Measurements from ENCODE around the gene SPACA4. TPM values are rescaled to one million over a fixed set of nuclear protein-coding genes. Genes with fewer than 3 reads are reported as not detected.
A peak's percentile ranks its signal among the peaks of the same experiment; 100 is the strongest.

The SPACA4 gene
- total and polyA plus RNA-seq, 7 donors: 0.34 TPM; not detected in 6

GRCh38 chr19:48617146-48617937 is 10.8 kb downstream of the SPACA4 start:
- WGBS, 2 donors: 25 to 60% methylated on average over 18 of the region's 18 CpGs
- intact Hi-C loops (cut with DNase I): no loop called here
- peaks cover 0 to 47% (median 32%) of the 10 kb centered on the region in 4 donors for H3K4me1 ChIP-seq

GRCh38 chr19:48618278-48618915 is 11.9 kb downstream of the SPACA4 start:
- intact Hi-C loops (cut with DNase I): loop anchor here (1.0 kb wide), 1 partner anchor 29 kb away; no protein-coding TSS in a partner anchor
- H3K4me3 ChIP-seq: peak overlapping the region; percentile 56 to 73 (median 64)
- H3K9me3 ChIP-seq: no peaks in the 10 kb centered on the region
- WGBS, 2 donors: 1% methylated on average over 18 of the region's 18 CpGs
- no peak for TF ChIP-seq EP300 (IDR thresholded peaks at IDR 0.05)
- TF ChIP-seq CTCF (IDR thresholded peaks at IDR 0.05): no peak
- no peak for TF ChIP-seq POLR2AphosphoS5 (IDR thresholded peaks at IDR 0.05)
- no peak for TF ChIP-seq POLR2A (IDR thresholded peaks at IDR 0.05)
- H3K36me3 ChIP-seq: peaks cover 10 to 32% (median 25%) of the 10 kb centered on the region in 4 donors
- H3K27me3 ChIP-seq: no peaks in the 10 kb centered on the region
- peaks cover 0 to 56% (median 40%) of the 10 kb centered on the region in 4 donors for H3K4me1 ChIP-seq
- DNase-seq: no peak
- H3K27ac ChIP-seq: peak overlapping the region; percentile 91 to 95 (median 94)

More at GRCh38 chr19:48617146-48617937, 10.8 kb downstream of the SPACA4 start:
- TF ChIP-seq CTCF (IDR thresholded peaks at IDR 0.05) (no peak), POLR2A (IDR thresholded peaks at IDR 0.05) (no peak), POLR2AphosphoS5 (IDR thresholded peaks at IDR 0.05) (no peak), EP300 (IDR thresholded peaks at IDR 0.05) (no peak)
- no peak for DNase-seq
- Histone ChIP-seq H3K4me3 (peak overlapping the region in 3 of 4 donors; percentile 56 to 73 (median 70)), H3K27ac (peak overlapping the region in 3 of 4 donors; percentile 91 to 95 (median 94)), H3K27me3 (no peaks in the 10 kb centered on the region), H3K36me3 (peaks cover 10 to 32% (median 25%) of the 10 kb centered on the region in 4 donors), H3K9me3 (no peaks in the 10 kb centered on the region)

DNA sequence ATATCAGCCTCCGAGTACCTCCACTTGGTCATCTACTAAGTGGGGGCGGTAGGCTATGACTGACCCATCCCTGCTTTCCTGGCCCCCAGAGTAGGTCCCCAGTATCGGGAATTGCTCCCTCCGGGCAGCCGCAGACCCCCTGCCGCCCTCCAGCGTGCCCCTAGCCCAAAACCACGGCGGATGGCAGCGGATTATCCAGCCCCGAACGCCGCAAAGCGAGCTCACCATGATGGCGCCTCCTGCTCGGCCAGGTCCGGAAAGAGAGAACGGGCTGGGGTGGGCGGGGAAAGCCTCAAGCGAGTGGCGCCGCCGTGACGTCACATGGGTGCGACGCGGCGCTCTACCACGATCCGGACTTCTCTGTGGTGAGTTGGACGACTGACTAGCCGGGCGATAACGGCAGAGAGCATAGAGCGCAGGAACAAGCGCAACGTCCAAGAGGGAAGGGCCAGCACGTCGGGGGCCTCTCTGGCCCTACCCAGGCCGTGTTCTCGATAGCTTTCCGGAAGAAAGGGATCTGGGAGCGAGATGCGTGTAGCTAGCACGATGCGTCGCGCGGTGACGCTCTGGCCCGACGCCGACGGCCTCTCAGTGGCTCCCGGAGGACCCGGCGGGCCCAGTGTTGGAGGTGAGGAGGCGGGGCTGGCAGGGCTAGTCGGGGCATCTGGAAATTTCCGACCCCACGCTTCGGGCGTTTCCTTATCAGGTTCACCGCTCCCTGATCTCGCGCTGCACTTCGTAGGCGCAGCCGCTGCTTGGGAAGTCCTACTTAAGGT is 12.6 kb downstream of the SPACA4 start, which contains the start of the genes RPL18 and SPHK2:
TSS of gene RPL18 (minus strand) at position 263 of the 776 bp plus-strand sequence. CDS start at position 228, 35 bp downstream.
TSS of gene SPHK2 (plus strand) at position 591 of the 776 bp plus-strand sequence. CDS start 1,009 bp downstream, outside the sequence.
- peaks cover 0 to 61% (median 45%) of the 10 kb centered on the region in 4 donors for H3K4me1 ChIP-seq
- 0% methylated on average over 69 of the region's 69 CpGs for WGBS, 2 donors
- H3K27me3 ChIP-seq: no peaks in the 10 kb centered on the region
- H3K4me3 ChIP-seq: peak within 1 kb of the TSS; percentile 56 to 73 (median 64)
- peaks cover 10 to 32% (median 25%) of the 10 kb centered on the region in 4 donors for H3K36me3 ChIP-seq
- TF ChIP-seq POLR2AphosphoS5 (IDR thresholded peaks at IDR 0.05) (peak; percentile 95 to 99 (median 98)), CTCF (IDR thresholded peaks at IDR 0.05) (no peak), EP300 (IDR thresholded peaks at IDR 0.05) (peak in 1 of 4 donors; percentile 74), POLR2A (IDR thresholded peaks at IDR 0.05) (peak; percentile 90 to 94)
- H3K9me3 ChIP-seq: no peaks in the 10 kb centered on the region
- DNase-seq: peak; percentile 100
- H3K27ac ChIP-seq: peak within 1 kb of the TSS; percentile 91 to 95 (median 94)
- intact Hi-C loops (cut with DNase I): loop anchor here (1.0 kb wide), 1 partner anchor 30 kb away; no protein-coding TSS in a partner anchor
